Stomach (tissue), 9 donors: ENCODE results near the gene COL27A1. TPM values are rescaled to one million over a fixed set of nuclear protein-coding genes. Genes with fewer than 3 reads are reported as not detected.

Experiments
- DNase-seq, 2 donors: peaks; one replicate each; pipeline versions ENCODE4 v3.0.0 to v3.0.0-alpha.2; 2013 to 2019
- H3K27ac ChIP-seq, 5 donors: fragments of 200-600 bp in 4 of 5; sonication (generic) in 4 of 5; one replicate each; pipeline ENCODE4 v1.5.1; 2013 to 2019; ENCODE audit warnings: mild to moderate bottlenecking in 1 of 5, moderate library complexity in 1 of 5
- H3K27me3 ChIP-seq, 3 donors: fragments of 200-600 bp; sonication (generic); one replicate each; pipeline ENCODE4 v1.5.1; 2017 to 2019; ENCODE audit warnings: mixed run types in 1 of 3
- H3K36me3 ChIP-seq, 4 donors: fragments of 200-600 bp; sonication (generic); 1 replicate in 3 of 4; 2 replicates in 1 of 4; pipeline ENCODE4 v1.5.1; 2016 to 2019
- H3K4me1 ChIP-seq, 4 donors: fragments of 200-600 bp; sonication (generic); one replicate each; pipeline ENCODE4 v1.5.1; 2016 to 2019
- H3K4me3 ChIP-seq, 4 donors: fragments of 200-600 bp; sonication (generic) in 3 of 4; one replicate each; pipeline ENCODE4 v1.5.1; 2016 to 2019; ENCODE audit warnings: mild to moderate bottlenecking in 1 of 4
- H3K9me3 ChIP-seq, 4 donors: fragments of 200-600 bp; sonication (generic); one replicate each; pipeline ENCODE4 v1.5.1; 2016 to 2019
- CTCF ChIP-seq, 7 experiments: fragments of 450-650 bp in 4 of 7; fragments of 200-600 bp in 3 of 7; sonication (generic) in 3 of 7; IDR thresholded peaks; one replicate each; pipeline ENCODE4 v1.5.1; 2016 to 2019; ENCODE audit warnings: antibody characterized with exemption in 7 of 7, control low read depth in 2 of 7, mild to moderate bottlenecking in 1 of 7
- EP300 ChIP-seq: sonication (generic); formaldehyde crosslinking; IDR thresholded peaks from one replicate; pipeline ENCODE4 v1.6.1; 2017; ENCODE audit warnings: antibody characterized with exemption
- POLR2A ChIP-seq, 4 donors: fragments of 450-650 bp; IDR thresholded peaks; one replicate each; pipeline ENCODE4 v1.6.1; 2016; ENCODE audit warnings: antibody characterized with exemption in 4 of 4, control low read depth in 2 of 4, mild to moderate bottlenecking in 1 of 4, moderate library complexity in 1 of 4
- POLR2AphosphoS5 ChIP-seq, 3 donors: sonication (generic); formaldehyde crosslinking; IDR thresholded peaks; one replicate each; pipeline ENCODE4 v1.6.1; 2016; ENCODE audit warnings: antibody characterized with exemption in 3 of 3
- WGBS, 5 donors: extraction: QIAGEN DNeasy Blood & Tissue Kit in 3 of 5; methylation state at CpG; one replicate each; pipeline versions ENCODE4 v1.1.5 to v1.1.7; 2013 to 2018; 5-methylcytosine and 5-hydroxymethylcytosine counted together
- intact Hi-C: fragments of 100-400 bp; cut with DNase I; formaldehyde crosslinking; loops from one replicate; pipeline ENCODE4 v1.15.1; 2023; ENCODE audit warnings: low total_unique reads
- polyA plus RNA-seq, 3 donors: library from polyadenylated mRNA; stranded (reverse); fragments of 200-250 nt; gene quantifications; one replicate each; pipeline ENCODE4 v1.2.3, GENCODE V29; 2013
- total RNA-seq, 5 donors: library from RNA; depleted of rRNA; stranded (reverse); fragments of >200 nt; gene quantifications; one replicate each; pipeline versions ENCODE4 v1.1.0 to v1.2.3, GENCODE V29; 2014 to 2016
- donor health status: healthy with polysubstance abuse.
- donor health status: Bipolar disorder and iron deficiency.
- donor health status: healthy.

Gene COL27A1
- total and polyA plus RNA-seq, 8 donors: 2.9 to 26.3 (median 8.2) TPM

GRCh38 chr9:114134827-114135396, 20.4 kb upstream of the COL27A1 start:
- Histone ChIP-seq H3K27me3 (no peaks in the 10 kb centered on the region), H3K36me3 (no peaks in the 10 kb centered on the region), H3K27ac (no peak overlapping the region), H3K4me3 (no peak overlapping the region), H3K4me1 (no peaks in the 10 kb centered on the region), H3K9me3 (no peaks in the 10 kb centered on the region)
- TF ChIP-seq CTCF (IDR thresholded peaks at IDR 0.05): no peak
- TF ChIP-seq POLR2AphosphoS5 (IDR thresholded peaks at IDR 0.05): no peak
- TF ChIP-seq POLR2A (IDR thresholded peaks at IDR 0.05): no peak
- no peak for TF ChIP-seq EP300
- 58 to 78% (median 69%) methylated on average over 5 of the region's 5 CpGs for WGBS, 5 donors
- no peak for DNase-seq
- intact Hi-C loops: no loop called here

GRCh38 chr9:114137831-114138230, 17.5 kb upstream of the COL27A1 start:
- Histone ChIP-seq H3K27me3 (no peaks in the 10 kb centered on the region), H3K36me3 (no peaks in the 10 kb centered on the region), H3K4me3 (no peak overlapping the region), H3K9me3 (no peaks in the 10 kb centered on the region), H3K27ac (no peak overlapping the region), H3K4me1 (peaks cover 0 to 18% (median 11%) of the 10 kb centered on the region in 4 donors)
- intact Hi-C loops: no loop called here
- WGBS, 5 donors: 83 to 88% (median 87%) methylated on average over 6 of the region's 6 CpGs
- no peak for TF ChIP-seq POLR2AphosphoS5 (IDR thresholded peaks at IDR 0.05)
- no peak for TF ChIP-seq CTCF (IDR thresholded peaks at IDR 0.05)
- no peak for TF ChIP-seq EP300
- TF ChIP-seq POLR2A (IDR thresholded peaks at IDR 0.05): no peak
- DNase-seq: no peak

- DNase-seq: no peak
- Histone ChIP-seq H3K27me3 (no peaks in the 10 kb centered on the region), H3K4me3 (no peak overlapping the region), H3K9me3 (no peaks in the 10 kb centered on the region), H3K27ac (no peak overlapping the region), H3K36me3 (no peaks in the 10 kb centered on the region), H3K4me1 (peaks cover 0 to 18% (median 11%) of the 10 kb centered on the region in 4 donors)
- intact Hi-C loops: no loop called here
- 83 to 90% (median 88%) methylated on average over 2 to 8 of the region's 8 CpGs for WGBS, 5 donors
- no peak for TF ChIP-seq EP300
- TF ChIP-seq CTCF (IDR thresholded peaks at IDR 0.05): no peak
- TF ChIP-seq POLR2AphosphoS5 (IDR thresholded peaks at IDR 0.05): no peak
- TF ChIP-seq POLR2A (IDR thresholded peaks at IDR 0.05): no peak
Observed at GRCh38 chr9:114138552-114138971, 16.8 kb upstream of the COL27A1 start.

GRCh38 chr9:114139071-114139470, 16.3 kb upstream of the COL27A1 start:
- no peaks in the 10 kb centered on the region for H3K9me3 ChIP-seq
- H3K36me3 ChIP-seq: no peaks in the 10 kb centered on the region
- H3K4me3 ChIP-seq: no peak overlapping the region
- peaks cover 0 to 18% (median 11%) of the 10 kb centered on the region in 4 donors for H3K4me1 ChIP-seq
- TF ChIP-seq POLR2A (IDR thresholded peaks at IDR 0.05): no peak
- TF ChIP-seq EP300: no peak
- no peak for TF ChIP-seq CTCF (IDR thresholded peaks at IDR 0.05)
- no peak for TF ChIP-seq POLR2AphosphoS5 (IDR thresholded peaks at IDR 0.05)
- intact Hi-C loops: no loop called here
- 80 to 94% (median 92%) methylated on average over 5 of the region's 5 CpGs for WGBS, 5 donors
- no peak for DNase-seq
- H3K27me3 ChIP-seq: no peaks in the 10 kb centered on the region
- H3K27ac ChIP-seq: no peak overlapping the region
